ENCODE measurements around the gene GRIN3A.

GRIN3A gene

DNA sequence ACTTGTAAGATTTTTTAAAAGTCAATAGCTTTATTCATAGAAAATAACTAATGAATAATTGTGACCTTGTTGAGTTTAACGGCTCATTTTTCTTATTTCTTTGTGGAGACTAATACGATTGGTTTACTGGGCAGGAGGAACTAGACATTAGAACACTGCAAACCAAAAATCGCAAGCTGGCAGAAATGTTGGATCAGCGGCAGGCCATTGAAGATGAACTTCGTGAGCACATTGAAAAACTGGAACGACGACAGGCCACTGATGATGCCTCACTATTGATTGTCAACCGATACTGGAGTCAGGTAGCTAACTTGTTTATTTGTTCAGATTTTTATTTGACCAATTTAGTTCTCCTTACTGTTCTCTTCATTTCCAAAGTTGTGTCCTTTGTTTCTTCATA lies 198.4 kb downstream of the GRIN3A start:
- H3K9ac ChIP-seq (ENCODE audit: insufficient read length, low read depth) = no peak overlapping the region
- H3K36me3 ChIP-seq (ENCODE audit: insufficient read depth, insufficient read length, low read length) = peaks cover 82% of the 10 kb centered on the region
- H3K9me3 ChIP-seq (ENCODE audit: insufficient read depth, low read length) = no peaks in the 10 kb centered on the region
- no peak overlapping the region for H3K4me3 ChIP-seq (ENCODE audit: insufficient read length, low read depth)
- TF ChIP-seq YY1 (IDR thresholded peaks at IDR 0.05; ENCODE audit: insufficient read depth, insufficient read length) (no peak), SUZ12 (IDR thresholded peaks at IDR 0.05; ENCODE audit: extremely low read depth, insufficient read depth, insufficient read length) (no peak), ZNF274 (IDR thresholded peaks at IDR 0.05; ENCODE audit: low read depth, low read length) (no peak)
- no peaks in the 10 kb centered on the region for H3K27me3 ChIP-seq (ENCODE audit: insufficient read depth, insufficient read length)
- no peak for DNase-seq (ENCODE audit: low read depth, low spot score)
- no peaks in the 10 kb centered on the region for H3K4me1 ChIP-seq (ENCODE audit: insufficient read depth, insufficient read length)

DNA sequence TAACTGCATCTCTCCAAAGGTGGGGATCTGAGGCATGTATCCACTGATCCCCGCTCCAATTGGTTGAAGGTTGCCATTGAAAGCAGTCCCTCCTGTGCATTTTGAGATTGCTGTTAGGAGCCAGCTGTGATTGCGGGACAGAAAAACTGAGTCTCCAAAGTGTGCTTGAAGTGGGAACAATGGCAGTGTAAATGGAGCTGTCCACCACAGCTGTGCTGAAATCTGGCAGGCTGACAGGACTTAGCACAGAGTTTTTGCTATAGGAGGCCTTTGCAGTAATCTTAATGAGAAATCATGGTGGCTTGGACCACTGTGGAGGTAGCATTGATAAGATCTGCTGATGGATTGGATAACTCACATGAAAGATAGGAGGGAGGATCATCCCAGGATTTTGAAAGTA lies 201.5 kb downstream of the GRIN3A start:
- no peak overlapping the region for H3K4me3 ChIP-seq (ENCODE audit: insufficient read length, low read depth)
- no peaks in the 10 kb centered on the region for H3K27me3 ChIP-seq (ENCODE audit: insufficient read depth, insufficient read length)
- no peaks in the 10 kb centered on the region for H3K9me3 ChIP-seq (ENCODE audit: insufficient read depth, low read length)
- DNase-seq (ENCODE audit: low read depth, low spot score) = peak; percentile 25
- no peak for TF ChIP-seq ZNF274 (IDR thresholded peaks at IDR 0.05; ENCODE audit: low read depth, low read length)
- TF ChIP-seq YY1 (IDR thresholded peaks at IDR 0.05; ENCODE audit: insufficient read depth, insufficient read length) = no peak
- TF ChIP-seq SUZ12 (IDR thresholded peaks at IDR 0.05; ENCODE audit: extremely low read depth, insufficient read depth, insufficient read length) = no peak
- H3K9ac ChIP-seq (ENCODE audit: insufficient read length, low read depth) = no peak overlapping the region
- no peaks in the 10 kb centered on the region for H3K4me1 ChIP-seq (ENCODE audit: insufficient read depth, insufficient read length)
- peaks cover 65% of the 10 kb centered on the region for H3K36me3 ChIP-seq (ENCODE audit: insufficient read depth, insufficient read length, low read length)

DNA sequence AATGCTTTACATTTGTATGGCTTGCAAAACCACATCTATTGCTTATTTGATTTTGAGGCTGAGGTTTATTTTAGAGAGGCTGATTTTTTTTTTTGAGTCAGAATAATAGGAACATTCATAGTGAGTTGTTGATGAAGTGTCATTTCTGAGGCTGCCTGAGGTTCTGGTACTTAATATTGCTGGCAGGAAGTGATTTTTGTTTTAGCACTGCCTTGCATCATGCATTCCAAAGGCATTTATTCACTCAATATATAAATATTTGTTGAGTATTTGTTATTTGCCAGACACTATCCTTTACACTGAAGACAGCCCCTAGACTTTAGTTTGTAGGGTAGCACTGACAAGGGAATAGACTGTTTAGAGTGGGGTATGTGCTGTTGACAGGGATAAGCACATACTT lies 202.1 kb downstream of the GRIN3A start:
- no peaks in the 10 kb centered on the region for H3K4me1 ChIP-seq (ENCODE audit: insufficient read depth, insufficient read length)
- H3K9me3 ChIP-seq (ENCODE audit: insufficient read depth, low read length) = no peaks in the 10 kb centered on the region
- TF ChIP-seq ZNF274 (IDR thresholded peaks at IDR 0.05; ENCODE audit: low read depth, low read length) (no peak), SUZ12 (IDR thresholded peaks at IDR 0.05; ENCODE audit: extremely low read depth, insufficient read depth, insufficient read length) (no peak), YY1 (IDR thresholded peaks at IDR 0.05; ENCODE audit: insufficient read depth, insufficient read length) (no peak)
- no peak overlapping the region for H3K4me3 ChIP-seq (ENCODE audit: insufficient read length, low read depth)
- H3K9ac ChIP-seq (ENCODE audit: insufficient read length, low read depth) = no peak overlapping the region
- DNase-seq (ENCODE audit: low read depth, low spot score) = no peak
- no peaks in the 10 kb centered on the region for H3K27me3 ChIP-seq (ENCODE audit: insufficient read depth, insufficient read length)
- peaks cover 61% of the 10 kb centered on the region for H3K36me3 ChIP-seq (ENCODE audit: insufficient read depth, insufficient read length, low read length)

DNA sequence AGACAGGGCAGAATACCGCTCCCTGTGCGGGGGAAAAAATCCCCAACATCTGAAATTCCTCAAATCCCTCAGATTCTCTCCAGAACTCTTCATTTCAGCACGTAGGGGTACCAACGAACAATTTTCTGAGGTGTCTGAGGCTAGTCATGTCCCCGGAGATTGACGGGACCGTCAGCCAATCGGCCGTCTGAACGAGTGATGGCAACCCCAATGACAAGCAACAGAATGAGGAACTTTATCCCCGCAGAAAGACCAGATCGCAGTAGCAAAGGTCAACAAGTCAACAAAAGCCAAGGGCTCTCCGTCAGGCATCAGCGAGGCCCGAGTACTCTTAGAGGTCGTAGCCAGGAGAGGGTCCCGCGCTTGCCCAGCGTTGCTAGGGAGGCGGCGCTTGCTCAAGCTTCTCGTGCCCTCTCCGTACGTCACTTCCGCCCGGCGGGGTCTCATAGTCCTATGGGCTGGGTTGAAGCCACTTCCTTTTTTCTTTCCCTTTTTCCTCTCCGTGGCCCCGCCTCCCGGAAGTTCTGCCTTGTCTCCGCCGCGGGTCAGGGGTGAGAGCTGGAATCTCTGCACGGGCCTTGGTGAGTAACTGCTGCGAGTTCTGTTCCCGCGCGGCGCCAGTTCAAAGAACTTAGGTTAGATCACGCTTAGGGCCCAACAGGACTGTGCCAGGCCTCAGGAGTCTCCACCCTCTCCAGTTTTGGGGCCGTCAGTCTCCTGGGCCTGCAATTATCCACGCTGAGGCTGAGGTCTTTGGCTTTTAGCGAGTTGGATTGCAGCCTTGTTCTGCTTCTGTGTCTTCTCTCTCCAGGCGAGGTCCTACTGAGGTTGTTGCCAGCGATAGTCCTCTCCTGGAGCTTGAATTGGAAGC lies 204.9 kb downstream of the GRIN3A start, which contains the start of gene RNF20:
Gene RNF20, plus strand, starts transcription at position 520 of the 871 bp plus-strand sequence. CDS start 1,571 bp downstream, outside the sequence.
- no peaks in the 10 kb centered on the region for H3K27me3 ChIP-seq (ENCODE audit: insufficient read depth, insufficient read length)
- H3K36me3 ChIP-seq (ENCODE audit: insufficient read depth, insufficient read length, low read length) = peaks cover 33% of the 10 kb centered on the region
- peak; percentile 98 for DNase-seq (ENCODE audit: low read depth, low spot score)
- H3K9me3 ChIP-seq (ENCODE audit: insufficient read depth, low read length) = no peaks in the 10 kb centered on the region
- TF ChIP-seq ZNF274 (IDR thresholded peaks at IDR 0.05; ENCODE audit: low read depth, low read length) (no peak), YY1 (IDR thresholded peaks at IDR 0.05; ENCODE audit: insufficient read depth, insufficient read length) (no peak), SUZ12 (IDR thresholded peaks at IDR 0.05; ENCODE audit: extremely low read depth, insufficient read depth, insufficient read length) (no peak)
- peak within 1 kb of the TSS; percentile 89 for H3K4me3 ChIP-seq (ENCODE audit: insufficient read length, low read depth)
- H3K4me1 ChIP-seq (ENCODE audit: insufficient read depth, insufficient read length) = no peaks in the 10 kb centered on the region
- peak within 1 kb of the TSS; percentile 97 for H3K9ac ChIP-seq (ENCODE audit: insufficient read length, low read depth)

DNA sequence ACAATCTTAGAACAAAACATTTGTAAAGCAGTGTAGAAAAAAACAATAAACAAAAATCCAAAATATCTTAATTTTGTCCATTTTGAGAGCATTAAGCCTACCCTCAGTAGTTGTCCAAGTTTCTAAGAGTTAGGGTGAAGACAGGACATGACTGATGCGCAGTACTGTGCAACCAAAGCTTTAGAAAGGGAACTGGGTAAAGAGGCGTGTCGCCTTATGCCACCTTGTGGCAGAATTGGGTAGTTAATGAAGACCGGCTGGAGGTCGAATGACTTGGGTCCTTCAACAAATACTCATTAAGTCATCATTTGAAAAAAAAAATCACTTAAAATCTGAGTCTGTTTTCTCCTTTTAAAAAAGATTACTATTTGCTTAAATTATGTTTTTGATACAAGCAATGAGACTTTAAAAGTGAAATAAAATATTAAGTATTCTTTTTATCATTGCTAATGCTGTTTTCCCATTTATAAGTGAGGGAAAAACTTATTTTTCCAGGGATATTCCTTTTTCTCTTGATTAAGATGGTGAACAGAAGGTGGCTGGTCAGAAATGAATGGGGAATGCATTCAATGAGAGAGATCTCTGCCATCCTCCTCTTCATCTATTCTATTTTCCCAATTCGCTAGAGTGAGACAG lies 208.3 kb downstream of the GRIN3A start:
- H3K9me3 ChIP-seq (ENCODE audit: insufficient read depth, low read length) = no peaks in the 10 kb centered on the region
- no peak overlapping the region for H3K4me3 ChIP-seq (ENCODE audit: insufficient read length, low read depth)
- DNase-seq (ENCODE audit: low read depth, low spot score) = peak; percentile 56
- no peak for TF ChIP-seq SUZ12 (IDR thresholded peaks at IDR 0.05; ENCODE audit: extremely low read depth, insufficient read depth, insufficient read length)
- TF ChIP-seq YY1 (IDR thresholded peaks at IDR 0.05; ENCODE audit: insufficient read depth, insufficient read length) = no peak
- no peak for TF ChIP-seq ZNF274 (IDR thresholded peaks at IDR 0.05; ENCODE audit: low read depth, low read length)
- no peak overlapping the region for H3K9ac ChIP-seq (ENCODE audit: insufficient read length, low read depth)
- H3K36me3 ChIP-seq (ENCODE audit: insufficient read depth, insufficient read length, low read length) = peaks cover under 1% of the 10 kb centered on the region
- H3K27me3 ChIP-seq (ENCODE audit: insufficient read depth, insufficient read length) = no peaks in the 10 kb centered on the region
- no peaks in the 10 kb centered on the region for H3K4me1 ChIP-seq (ENCODE audit: insufficient read depth, insufficient read length)

DNA sequence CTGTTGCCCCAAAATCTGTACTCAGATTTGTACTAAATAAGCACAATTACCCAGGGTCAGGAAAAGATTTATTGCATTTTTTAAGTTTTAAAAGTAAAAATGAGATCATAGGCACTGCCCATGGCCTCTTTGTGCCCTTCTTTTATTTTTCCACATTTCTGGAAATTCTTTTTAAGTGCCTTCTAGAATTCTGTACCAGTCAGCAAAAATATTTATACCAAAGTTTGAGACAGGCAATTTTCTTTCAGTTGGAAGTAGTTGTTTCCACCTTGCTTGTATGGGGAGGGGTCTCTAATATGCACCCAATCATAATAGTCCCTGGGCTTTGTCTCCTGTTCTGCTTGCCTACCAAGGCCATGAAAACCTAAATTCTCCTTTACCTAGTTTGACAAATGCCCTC lies 210.4 kb downstream of the GRIN3A start:
- H3K27me3 ChIP-seq (ENCODE audit: insufficient read depth, insufficient read length) = no peaks in the 10 kb centered on the region
- H3K9ac ChIP-seq (ENCODE audit: insufficient read length, low read depth) = no peak overlapping the region
- no peak for DNase-seq (ENCODE audit: low read depth, low spot score)
- H3K36me3 ChIP-seq (ENCODE audit: insufficient read depth, insufficient read length, low read length) = no peaks in the 10 kb centered on the region
- no peaks in the 10 kb centered on the region for H3K4me1 ChIP-seq (ENCODE audit: insufficient read depth, insufficient read length)
- TF ChIP-seq YY1 (IDR thresholded peaks at IDR 0.05; ENCODE audit: insufficient read depth, insufficient read length) (no peak), SUZ12 (IDR thresholded peaks at IDR 0.05; ENCODE audit: extremely low read depth, insufficient read depth, insufficient read length) (no peak), ZNF274 (IDR thresholded peaks at IDR 0.05; ENCODE audit: low read depth, low read length) (no peak)
- H3K4me3 ChIP-seq (ENCODE audit: insufficient read length, low read depth) = no peak overlapping the region
- no peaks in the 10 kb centered on the region for H3K9me3 ChIP-seq (ENCODE audit: insufficient read depth, low read length)

DNA sequence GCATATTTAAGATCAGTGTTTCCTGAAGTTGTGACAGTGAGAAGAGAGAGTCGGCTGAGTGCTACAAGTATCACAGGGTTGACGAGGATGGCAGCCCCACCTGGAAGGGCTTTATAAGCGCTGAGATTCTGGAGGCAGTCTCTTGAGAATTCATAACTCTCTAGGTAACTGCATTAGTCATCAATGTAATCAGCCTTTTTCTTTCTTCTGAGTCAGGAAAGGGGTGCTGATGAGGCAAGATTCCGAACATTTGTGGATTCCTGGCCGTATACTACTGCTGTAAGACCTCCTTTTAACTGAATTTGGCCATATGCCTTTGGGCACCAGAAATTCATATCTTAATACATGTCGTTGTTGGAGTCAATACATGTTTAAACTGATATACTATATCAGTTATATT lies 211.4 kb downstream of the GRIN3A start:
- Histone ChIP-seq H3K4me3 (ENCODE audit: insufficient read length, low read depth) (no peak overlapping the region), H3K36me3 (ENCODE audit: insufficient read depth, insufficient read length, low read length) (no peaks in the 10 kb centered on the region), H3K9me3 (ENCODE audit: insufficient read depth, low read length) (no peaks in the 10 kb centered on the region), H3K27me3 (ENCODE audit: insufficient read depth, insufficient read length) (no peaks in the 10 kb centered on the region), H3K4me1 (ENCODE audit: insufficient read depth, insufficient read length) (no peaks in the 10 kb centered on the region), H3K9ac (ENCODE audit: insufficient read length, low read depth) (no peak overlapping the region)
- no peak for DNase-seq (ENCODE audit: low read depth, low spot score)
- TF ChIP-seq SUZ12 (IDR thresholded peaks at IDR 0.05; ENCODE audit: extremely low read depth, insufficient read depth, insufficient read length) (no peak), ZNF274 (IDR thresholded peaks at IDR 0.05; ENCODE audit: low read depth, low read length) (no peak), YY1 (IDR thresholded peaks at IDR 0.05; ENCODE audit: insufficient read depth, insufficient read length) (no peak)

Data from NT2/D1 (cell line).